MG63 (cell line): Measurements from ENCODE around the gene RNF34. TPM values are rescaled to one million over a fixed set of nuclear protein-coding genes. Genes with fewer than 3 reads are reported as not detected.

Experiments used
- DNase-seq: peaks from one replicate; pipeline ENCODE4 v3.0.0-alpha.2; 2020
- H3K27me3 ChIP-seq: fragments of 250-450 bp; sonication (Bioruptor Pico); 2 replicates; pipeline ENCODE4 v1.5.1; 2020; ENCODE audit warnings: mild to moderate bottlenecking, moderate library complexity
- H3K36me3 ChIP-seq: fragments of 250-450 bp; sonication (Bioruptor Pico); 2 replicates; pipeline ENCODE4 v1.5.1; 2020; ENCODE audit warnings: mild to moderate bottlenecking, moderate library complexity
- H3K4me3 ChIP-seq: fragments of 250-450 bp; sonication (Bioruptor Pico); 2 replicates; pipeline ENCODE4 v1.5.1; 2020; ENCODE audit warnings: mild to moderate bottlenecking, moderate library complexity
- H3K9me3 ChIP-seq: fragments of 250-450 bp; sonication (Bioruptor Pico); 2 replicates; pipeline ENCODE4 v1.5.1; 2020; ENCODE audit warnings: mild to moderate bottlenecking, moderate library complexity
- total RNA-seq: library from RNA; depleted of rRNA; stranded (reverse); fragments of >200 nt; shearing (Covaris generic); gene quantifications from 2 replicates; pipeline ENCODE4 v1.2.3, GENCODE V29; 2014; ENCODE audit warnings: low replicate concordance

The RNF34 gene
- total RNA-seq, 1 experiment from 2014 or later: 27.7 TPM

DNA sequence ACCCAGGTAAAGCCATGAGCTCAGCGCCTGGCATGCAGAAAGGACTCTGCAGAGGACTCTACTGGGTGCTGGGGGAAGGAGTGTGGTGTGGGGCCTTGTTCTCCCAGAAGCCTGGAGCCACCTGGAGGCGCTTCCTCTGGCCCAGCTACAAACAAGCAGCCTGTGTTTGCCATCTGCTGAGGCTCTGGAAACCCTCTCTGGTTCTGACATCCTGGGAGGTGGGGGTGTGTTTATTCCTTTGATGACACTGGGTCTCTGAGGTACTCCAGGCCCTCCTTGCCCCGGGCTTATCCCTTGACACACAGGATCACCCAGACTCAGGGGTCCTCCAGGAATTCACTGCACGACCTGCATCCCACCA lies 44.9 kb downstream of the RNF34 start:
- Histone ChIP-seq H3K4me3 (no peak overlapping the region), H3K9me3 (no peaks in the 10 kb centered on the region), H3K36me3 (peaks cover 28% of the 10 kb centered on the region), H3K27me3 (no peaks in the 10 kb centered on the region)
- DNase-seq: no peak

DNA sequence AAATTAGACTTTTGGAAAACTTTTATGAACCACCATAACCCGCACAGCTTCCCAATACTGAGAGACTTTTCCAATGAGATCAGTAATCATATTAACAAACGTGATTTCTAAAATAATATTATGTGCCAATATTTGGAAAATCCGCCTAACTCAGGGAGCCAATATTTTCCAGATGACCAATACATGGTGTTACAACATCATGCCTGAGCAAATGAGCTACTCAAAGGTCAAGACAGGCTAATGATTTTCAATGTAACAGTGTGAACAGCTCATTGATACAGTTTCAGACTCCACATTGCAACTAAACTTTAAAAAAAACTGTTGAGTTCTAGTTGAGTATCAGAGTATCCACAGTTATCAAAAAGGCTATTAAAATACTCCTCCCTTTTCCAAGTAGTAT lies 46.8 kb downstream of the RNF34 start:
- H3K36me3 ChIP-seq: peaks cover 17% of the 10 kb centered on the region
- H3K9me3 ChIP-seq: no peaks in the 10 kb centered on the region
- no peak overlapping the region for H3K4me3 ChIP-seq
- H3K27me3 ChIP-seq: no peaks in the 10 kb centered on the region
- no peak for DNase-seq

DNA sequence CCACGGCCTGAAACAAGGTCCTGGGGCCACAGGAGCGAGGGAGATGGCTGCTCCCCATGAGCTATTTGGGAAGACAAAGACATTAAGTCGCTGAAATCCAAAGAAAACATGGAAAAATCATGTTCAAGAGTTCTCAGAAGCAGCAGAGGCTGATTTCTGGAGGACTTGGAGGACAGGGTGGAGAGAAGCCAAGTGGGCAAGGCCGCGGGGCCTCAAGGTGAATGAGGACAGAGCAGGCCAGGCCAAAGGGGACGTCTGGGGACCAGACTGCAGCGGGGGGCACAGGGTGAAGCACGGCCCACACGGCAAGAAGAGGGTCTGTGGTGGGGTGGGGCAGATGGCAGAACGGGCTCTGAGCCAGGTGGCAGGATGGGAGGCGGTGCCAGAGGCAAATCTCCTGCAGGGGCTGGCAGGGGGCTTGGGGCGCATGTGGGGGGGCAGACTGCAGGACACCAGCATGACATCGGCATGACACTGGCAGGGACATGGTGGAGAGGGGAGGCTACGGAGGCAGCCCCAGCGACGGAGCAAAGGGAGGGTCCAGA lies 48.9 kb downstream of the RNF34 start:
- Histone ChIP-seq H3K9me3 (no peaks in the 10 kb centered on the region), H3K36me3 (peaks cover 3% of the 10 kb centered on the region), H3K4me3 (no peak overlapping the region), H3K27me3 (no peaks in the 10 kb centered on the region)
- DNase-seq: no peak

DNA sequence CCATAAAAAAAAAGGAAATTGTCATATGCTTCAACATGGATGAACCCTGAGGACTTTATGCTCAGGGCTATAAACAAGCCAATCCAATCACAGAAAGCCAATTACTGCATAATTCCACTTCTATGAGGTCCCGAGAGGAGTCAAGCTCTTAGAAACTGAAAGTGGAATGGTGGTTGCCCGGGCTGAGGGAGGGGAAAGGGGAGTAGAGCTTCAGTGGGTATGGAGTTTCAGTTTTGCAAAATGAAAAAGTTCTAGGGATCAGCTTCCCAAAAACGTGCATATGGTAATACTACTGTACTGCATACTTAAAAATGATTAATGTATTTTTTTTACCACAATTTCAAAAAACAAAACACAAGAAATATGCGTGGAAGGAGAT lies 52.0 kb downstream of the RNF34 start:
- no peak for DNase-seq
- H3K9me3 ChIP-seq: no peaks in the 10 kb centered on the region
- no peaks in the 10 kb centered on the region for H3K27me3 ChIP-seq
- H3K36me3 ChIP-seq: peaks cover 3% of the 10 kb centered on the region; the same call in 1 of the 2 replicates
- no peak overlapping the region for H3K4me3 ChIP-seq

DNA sequence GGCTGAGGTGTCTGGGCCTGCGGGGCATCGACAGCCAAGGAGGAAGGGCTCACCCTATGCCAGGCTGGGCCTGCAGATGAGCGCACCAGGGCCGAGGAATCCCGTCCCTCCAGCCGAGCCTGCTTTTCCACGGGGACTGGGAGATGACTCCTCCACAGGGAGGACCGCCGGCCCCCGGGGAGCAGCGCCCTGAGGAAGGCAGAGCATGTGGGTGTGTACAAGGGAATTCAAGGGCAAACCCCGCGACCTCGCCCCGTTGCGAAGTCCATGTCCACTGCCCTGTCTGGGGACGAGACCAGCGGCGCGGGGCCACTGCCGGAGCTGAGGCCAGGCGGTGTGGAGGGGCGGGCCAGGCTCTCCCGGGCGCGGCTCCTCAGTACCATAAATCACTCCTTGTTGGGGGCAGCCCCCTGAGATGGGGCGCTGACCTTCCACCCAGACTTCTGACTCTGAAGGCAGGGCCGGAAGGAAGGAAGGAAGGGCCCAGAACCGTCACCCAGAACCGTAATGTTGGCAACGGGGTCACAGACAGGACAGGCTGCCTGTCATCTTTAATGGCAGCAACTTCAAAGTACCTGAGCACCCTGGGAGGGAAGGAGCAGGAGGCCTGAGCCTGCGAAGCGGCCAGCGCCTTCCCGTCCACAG lies 52.5 kb downstream of the RNF34 start:
- no peak overlapping the region for H3K4me3 ChIP-seq
- DNase-seq: no peak
- H3K27me3 ChIP-seq: no peaks in the 10 kb centered on the region
- H3K36me3 ChIP-seq: peaks cover 3% of the 10 kb centered on the region; the same call in 1 of the 2 replicates
- no peaks in the 10 kb centered on the region for H3K9me3 ChIP-seq

DNA sequence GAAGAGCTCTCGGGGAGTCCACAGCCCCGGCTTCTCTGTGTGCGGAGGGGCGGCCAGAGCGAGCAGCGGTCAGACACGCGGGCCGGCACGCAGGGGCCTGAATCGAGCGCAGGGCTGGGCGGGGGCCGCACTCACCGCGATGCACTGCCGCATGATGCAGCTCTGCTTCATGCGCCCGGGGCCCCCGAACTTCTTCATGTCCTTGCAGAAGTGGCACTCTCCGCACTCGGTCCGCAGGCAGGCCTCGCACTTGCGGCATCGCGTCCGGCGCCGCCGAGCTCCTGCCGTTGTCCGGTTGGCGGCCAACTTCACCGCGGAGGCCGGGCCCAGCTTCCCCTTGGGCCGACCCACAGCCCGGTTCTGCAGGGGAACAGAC lies 53.1 kb downstream of the RNF34 start:
- no peak for DNase-seq

DNA sequence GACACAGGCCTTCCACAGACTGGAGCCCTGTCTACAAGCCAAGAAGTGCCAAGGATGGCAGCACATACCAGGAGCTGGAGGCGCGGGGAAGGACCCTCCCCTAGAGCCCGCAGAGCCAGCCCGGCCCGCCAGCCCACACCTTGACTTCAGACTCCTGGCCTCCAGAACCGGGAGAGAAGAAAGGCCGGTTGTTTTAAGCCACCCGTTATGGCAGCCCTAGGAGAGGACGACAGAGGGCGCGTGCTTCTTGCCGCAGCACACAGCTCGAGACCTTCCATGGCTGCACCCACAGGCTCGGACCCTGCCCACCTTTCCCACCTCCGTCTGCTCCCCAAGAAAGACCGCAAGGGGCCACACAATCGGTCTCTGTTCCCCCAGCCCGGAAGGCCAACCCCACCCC lies 53.7 kb downstream of the RNF34 start:
- no peak for DNase-seq
- no peaks in the 10 kb centered on the region for H3K27me3 ChIP-seq
- H3K9me3 ChIP-seq: no peaks in the 10 kb centered on the region
- no peak overlapping the region for H3K4me3 ChIP-seq
- no peaks in the 10 kb centered on the region; the same call in none of the 2 replicates for H3K36me3 ChIP-seq

More for the DNA sequence above, 53.1 kb downstream of the RNF34 start:
- Histone ChIP-seq H3K27me3 (no peaks in the 10 kb centered on the region), H3K36me3 (peaks cover 3% of the 10 kb centered on the region; the same call in 1 of the 2 replicates), H3K9me3 (no peaks in the 10 kb centered on the region), H3K4me3 (no peak overlapping the region)

DNA sequence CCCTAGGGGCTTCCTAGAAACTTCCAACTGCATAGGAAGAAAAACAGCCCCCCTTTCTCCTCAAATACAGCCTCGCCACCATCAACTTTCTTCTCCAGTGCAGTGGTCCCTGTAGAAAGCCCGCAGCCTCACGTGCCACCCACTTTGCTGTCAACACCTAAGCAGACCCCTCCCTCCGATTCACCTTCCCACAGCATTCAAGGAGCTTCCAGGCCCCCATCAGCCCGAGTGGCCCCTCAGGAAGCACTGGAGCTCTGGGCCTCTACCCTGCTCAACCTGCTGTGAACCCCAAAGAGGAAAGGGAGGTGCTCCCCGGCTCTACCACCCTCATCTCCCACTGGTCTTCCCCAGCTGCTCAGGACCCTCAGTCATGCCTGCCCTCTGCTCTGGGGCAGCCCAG lies 55.0 kb downstream of the RNF34 start:
- H3K4me3 ChIP-seq: no peak overlapping the region
- no peaks in the 10 kb centered on the region; the same call in none of the 2 replicates for H3K36me3 ChIP-seq
- no peaks in the 10 kb centered on the region for H3K9me3 ChIP-seq
- H3K27me3 ChIP-seq: no peaks in the 10 kb centered on the region
- DNase-seq: no peak

DNA sequence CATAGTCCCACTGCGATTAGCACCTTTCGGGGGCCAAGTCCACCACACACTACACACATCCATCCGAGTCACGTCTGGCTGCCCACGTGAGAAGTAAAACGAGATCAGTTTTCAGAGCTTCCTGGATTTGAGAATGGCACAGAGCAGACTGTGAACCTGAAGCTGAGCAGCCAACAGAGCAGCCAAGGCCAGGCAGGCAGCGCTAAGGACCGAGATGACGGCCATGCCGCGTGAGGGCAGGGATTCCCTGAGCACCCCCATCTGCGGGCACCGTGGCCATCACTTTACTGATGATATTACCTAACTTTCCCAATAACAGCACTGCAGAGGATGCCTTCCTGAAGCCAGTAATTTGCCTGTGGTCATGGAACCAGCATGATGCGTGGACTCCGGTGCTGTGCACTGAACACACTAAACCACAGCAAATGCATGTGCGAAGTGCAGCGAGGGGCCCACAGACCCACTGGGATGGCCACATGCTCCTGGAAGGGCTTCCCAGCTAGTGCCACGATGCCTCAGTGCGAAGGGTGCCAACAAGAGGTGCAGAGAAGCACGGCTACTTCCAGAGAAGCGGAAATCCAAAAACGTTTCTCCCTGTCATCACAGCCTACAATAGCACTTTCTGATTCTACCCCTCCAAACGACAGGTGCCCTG lies 56.0 kb downstream of the RNF34 start:
- Histone ChIP-seq H3K27me3 (no peaks in the 10 kb centered on the region), H3K4me3 (no peak overlapping the region)
- no peak for DNase-seq

DNA sequence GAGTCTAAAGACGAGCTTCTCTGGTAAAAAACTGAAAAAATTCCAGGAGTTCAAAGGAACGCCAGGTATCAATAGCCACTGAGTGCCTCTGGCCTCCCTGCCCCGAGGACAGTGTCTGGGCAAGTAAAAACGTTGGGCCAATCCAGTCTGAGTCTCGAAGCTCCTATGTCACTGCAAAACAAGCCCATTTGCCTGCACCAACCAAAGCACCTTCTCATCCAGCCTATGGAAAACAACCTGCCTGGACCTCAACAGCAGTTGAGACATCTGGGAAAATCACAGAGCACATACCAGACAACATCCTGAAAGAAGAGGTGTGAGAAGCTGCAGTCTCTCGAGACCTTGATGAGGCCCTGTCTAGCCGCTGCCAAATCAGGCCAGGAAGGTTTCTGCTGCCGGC lies 56.6 kb downstream of the RNF34 start:
- Histone ChIP-seq H3K27me3 (no peaks in the 10 kb centered on the region), H3K36me3 (no peaks in the 10 kb centered on the region; the same call in none of the 2 replicates), H3K9me3 (no peaks in the 10 kb centered on the region), H3K4me3 (no peak overlapping the region)
- DNase-seq: no peak

More for the DNA sequence above, 56.0 kb downstream of the RNF34 start:
- Histone ChIP-seq H3K9me3 (no peaks in the 10 kb centered on the region), H3K36me3 (no peaks in the 10 kb centered on the region; the same call in none of the 2 replicates)

DNA sequence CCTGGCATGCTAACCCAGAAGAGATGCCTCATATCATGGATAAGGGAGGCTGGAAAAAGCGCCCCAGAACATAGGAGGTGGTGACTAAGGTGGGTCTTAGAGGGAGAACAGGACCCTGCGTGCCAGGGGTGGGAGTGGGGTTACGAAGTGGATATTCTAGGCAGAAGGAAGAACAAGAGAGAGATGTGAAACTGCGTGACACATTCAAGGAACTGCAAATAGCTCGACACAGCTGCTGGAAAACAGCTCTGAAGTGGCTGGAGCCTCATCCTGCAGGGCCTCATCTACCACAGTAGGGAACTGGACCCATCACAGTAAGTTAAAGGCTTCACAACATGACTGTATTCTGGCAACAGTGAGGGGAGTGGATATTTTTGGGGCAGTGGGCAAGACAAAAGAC lies 61.1 kb downstream of the RNF34 start:
- Histone ChIP-seq H3K4me3 (no peak overlapping the region), H3K36me3 (no peaks in the 10 kb centered on the region; the same call in none of the 2 replicates), H3K9me3 (no peaks in the 10 kb centered on the region), H3K27me3 (no peaks in the 10 kb centered on the region)
- no peak for DNase-seq

DNA sequence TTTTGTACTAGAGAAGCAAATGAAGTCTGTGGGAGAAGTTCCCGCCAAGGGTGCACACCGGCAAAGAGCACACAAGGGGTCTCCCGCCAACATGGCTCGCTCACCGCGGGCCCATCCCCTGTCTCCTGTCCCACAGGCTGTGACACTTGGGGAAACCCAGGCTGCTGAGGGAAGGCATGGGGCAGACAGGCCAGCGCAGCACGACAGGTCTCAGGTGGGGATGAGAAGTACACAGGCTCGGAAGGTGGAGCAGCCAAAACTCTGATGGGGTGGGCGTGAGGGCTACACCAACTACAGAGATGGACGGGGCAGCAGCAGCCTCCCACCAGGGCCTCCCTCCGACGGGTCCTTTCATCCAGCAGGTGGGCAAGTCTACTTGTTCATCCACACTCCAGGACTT lies 64.4 kb downstream of the RNF34 start:
- H3K27me3 ChIP-seq: no peaks in the 10 kb centered on the region
- no peaks in the 10 kb centered on the region; the same call in 1 of the 2 replicates for H3K36me3 ChIP-seq
- no peak overlapping the region for H3K4me3 ChIP-seq
- no peak for DNase-seq
- no peaks in the 10 kb centered on the region for H3K9me3 ChIP-seq

DNA sequence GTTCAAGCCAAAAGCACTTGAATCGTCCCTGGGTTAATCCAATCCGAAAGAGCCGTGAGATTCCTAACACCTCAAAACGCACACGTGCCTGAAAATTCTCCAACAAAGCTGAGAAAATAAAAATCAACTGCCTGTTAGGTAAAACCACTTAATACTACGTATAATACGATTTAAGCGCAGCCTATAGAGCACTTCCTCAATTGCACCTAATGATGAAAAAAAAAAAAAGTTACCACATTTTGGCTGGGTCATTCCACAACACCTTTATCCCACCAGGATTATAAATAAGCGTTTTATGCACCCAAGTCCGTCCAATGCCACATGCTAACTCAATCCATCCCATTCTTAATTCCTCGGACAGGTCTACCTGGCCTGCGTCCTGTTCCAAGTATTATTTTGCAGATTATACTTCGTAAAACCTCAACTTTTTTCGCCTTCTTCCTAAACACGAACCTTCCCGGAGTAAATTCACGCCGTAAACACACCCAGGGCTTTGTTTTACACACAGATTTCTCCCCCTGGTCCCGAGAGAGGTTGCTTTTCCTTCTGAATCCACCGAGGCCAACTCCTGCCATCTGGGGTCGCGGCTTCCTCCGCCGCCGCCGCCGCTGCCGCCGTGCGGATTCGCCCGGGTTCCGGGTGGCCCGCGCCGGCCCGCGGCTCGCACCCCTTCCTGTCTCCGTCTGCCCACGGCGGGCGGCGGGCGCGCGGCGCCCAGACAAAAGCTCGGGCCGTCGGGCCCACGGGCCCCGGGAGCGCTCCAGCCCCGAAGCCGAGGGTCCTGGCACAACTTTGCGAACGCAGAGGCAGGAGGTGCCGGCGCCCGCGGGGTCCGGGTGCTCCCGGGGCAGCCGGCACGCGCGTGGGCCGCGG lies 66.2 kb downstream of the RNF34 start:
- Histone ChIP-seq H3K9me3 (no peaks in the 10 kb centered on the region), H3K27me3 (no peaks in the 10 kb centered on the region), H3K4me3 (peak overlapping the region; percentile 62), H3K36me3 (no peaks in the 10 kb centered on the region)
- peak; percentile 34 for DNase-seq

DNA sequence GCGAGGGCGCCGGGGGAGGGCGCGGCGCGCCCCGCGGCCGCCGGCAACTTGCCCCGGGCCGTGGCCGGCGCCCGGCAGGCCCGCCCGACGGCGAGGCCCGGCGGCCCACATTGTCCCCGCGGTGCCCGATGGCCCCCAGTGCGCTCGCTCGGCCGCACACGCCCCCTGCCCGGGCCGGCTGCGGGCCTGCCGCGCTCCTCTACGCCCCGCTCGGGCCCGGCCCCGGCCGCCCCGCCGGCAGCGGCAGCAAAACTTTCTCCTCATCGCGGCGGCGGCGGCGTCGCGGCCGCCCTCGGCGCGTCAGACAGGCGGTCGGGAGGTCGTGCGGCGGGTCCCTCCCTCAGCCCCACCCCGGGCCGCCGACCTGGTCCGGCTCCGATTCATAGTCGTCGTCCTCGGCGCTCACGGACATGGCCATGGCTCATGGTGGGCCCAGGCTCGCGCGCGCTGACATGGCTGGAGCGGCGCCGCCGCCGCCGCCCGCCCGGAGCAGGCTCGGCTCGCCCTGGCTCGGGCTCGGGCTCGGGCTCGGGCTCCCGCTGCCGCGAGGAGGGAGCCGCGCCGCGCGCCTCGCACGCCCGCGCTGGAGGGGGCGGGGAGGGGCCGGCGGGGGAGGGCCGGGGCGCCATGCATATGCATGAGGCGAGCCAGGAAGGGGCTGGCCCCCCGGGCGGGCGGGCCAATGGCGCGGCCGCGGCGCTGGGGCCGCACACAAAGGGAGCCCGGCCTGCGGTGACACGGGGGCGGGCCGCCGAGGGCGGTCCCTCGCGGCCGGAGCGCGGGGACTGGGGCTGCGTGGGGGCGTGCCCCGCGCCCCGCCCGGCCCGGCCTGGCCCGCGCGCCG lies 67.1 kb downstream of the RNF34 start:
- peak overlapping the region; percentile 62 for H3K4me3 ChIP-seq
- DNase-seq: peak; percentile 93

DNA sequence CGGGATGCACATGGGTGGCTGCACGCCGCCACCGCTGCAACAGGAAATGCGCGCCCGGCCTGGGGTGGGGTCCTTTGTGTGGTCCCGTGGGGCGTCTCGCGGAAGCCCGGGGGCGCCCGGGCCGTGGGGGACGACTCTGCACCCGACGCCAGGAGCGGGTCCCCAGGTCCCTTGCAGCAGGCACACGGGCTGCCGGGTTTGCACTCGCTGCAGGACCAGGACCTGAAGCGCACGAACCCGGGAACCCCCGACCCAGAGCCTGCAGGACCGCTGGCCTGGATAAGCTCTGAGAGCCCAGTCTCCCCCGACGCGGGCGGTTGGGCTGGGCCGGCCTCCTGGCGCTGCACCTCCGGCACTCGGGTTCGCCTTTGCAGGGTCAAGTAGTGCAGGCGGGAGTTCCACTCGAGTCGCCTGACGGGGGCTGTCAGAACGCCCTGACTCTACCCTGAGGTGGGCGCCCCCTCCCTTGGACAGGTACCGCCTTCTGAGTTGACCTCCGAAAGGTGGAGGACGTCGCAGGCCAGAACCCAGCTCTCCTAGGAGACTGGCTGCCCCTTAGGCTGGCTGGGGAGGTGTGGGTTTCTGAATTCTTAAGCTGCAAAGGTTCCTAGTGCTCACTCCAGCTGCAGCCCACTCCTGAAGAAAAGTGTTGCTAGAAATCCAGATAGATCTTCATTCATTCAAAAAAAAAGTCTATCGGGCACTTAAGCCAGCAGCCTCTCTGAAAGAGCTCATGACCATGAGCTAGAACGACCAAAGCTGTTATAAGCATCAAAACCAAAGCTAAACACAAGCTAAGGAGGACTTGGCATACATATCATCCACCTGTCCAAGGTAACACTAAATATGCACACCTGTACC lies 68.0 kb downstream of the RNF34 start:
- Histone ChIP-seq H3K27me3 (no peaks in the 10 kb centered on the region), H3K4me3 (peak overlapping the region; percentile 51), H3K9me3 (no peaks in the 10 kb centered on the region), H3K36me3 (no peaks in the 10 kb centered on the region)
- peak; percentile 25 for DNase-seq

More for the DNA sequence above, 67.1 kb downstream of the RNF34 start:
- Histone ChIP-seq H3K36me3 (no peaks in the 10 kb centered on the region), H3K27me3 (no peaks in the 10 kb centered on the region), H3K9me3 (no peaks in the 10 kb centered on the region)

DNA sequence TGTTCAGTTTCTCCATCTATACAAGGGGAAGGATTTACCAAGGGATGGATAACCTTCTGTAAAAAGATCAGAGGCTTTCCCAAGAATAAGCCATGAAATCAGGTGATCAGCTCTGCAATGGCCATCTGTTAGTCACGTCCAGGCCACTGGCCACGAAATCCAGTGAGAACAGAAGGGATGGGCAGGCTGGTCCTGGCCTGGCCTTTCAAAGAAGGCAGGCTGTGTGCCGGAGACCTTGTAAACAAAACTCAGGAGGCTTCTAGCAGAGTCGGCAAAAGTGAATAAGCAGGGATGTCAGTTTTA lies 68.5 kb downstream of the RNF34 start:
- Histone ChIP-seq H3K36me3 (no peaks in the 10 kb centered on the region), H3K9me3 (no peaks in the 10 kb centered on the region), H3K4me3 (no peak overlapping the region), H3K27me3 (no peaks in the 10 kb centered on the region)
- DNase-seq: no peak
